CD4-positive, alpha-beta T cell (primary cell): ENCODE data around the gene NFU1. TPM values are rescaled to one million over a fixed set of nuclear protein-coding genes. Genes with fewer than 3 reads are reported as not detected.

ENCODE experiments used
- ATAC-seq: fragments of 200-7000 bp; cut with Tn5 transposase; one replicate; pipeline ENCODE4 v1.10.0; 2022; ENCODE audit warnings: mild to moderate bottlenecking; ENCODE audit not compliant: poor library complexity
- CTCF ChIA-PET: fragments of 350-600 bp; sonication (Branson Sonifier 250); formaldehyde crosslinking; loops from one replicate; lab custom pipeline; 2021; ENCODE audit warnings: antibody characterized with exemption, inconsistent platforms; lab: Charles Lee
- POLR2A ChIA-PET: fragments of 350-600 bp; sonication (Branson Sonifier 250); formaldehyde crosslinking; loops from one replicate; lab custom pipeline; 2021; ENCODE audit warnings: antibody characterized with exemption, inconsistent platforms; lab: Charles Lee
- DNase-seq, 14 experiments: peaks; one replicate each; pipeline ENCODE4 v3.0.0-alpha.2; 2013 to 2020; ENCODE audit warnings: mixed read lengths in 2 of 14
- H3K27ac ChIP-seq, 2 donors: one replicate each; pipeline versions ENCODE4 v1.5.1 to v1.7.0; 2013; ENCODE audit warnings: low read length in 2 of 2, low read depth in 1 of 2, mild to moderate bottlenecking in 1 of 2
- H3K27me3 ChIP-seq, 2 experiments: 1 replicate in 1 of 2; 2 replicates in 1 of 2; pipeline versions ENCODE4 v1.6.1 to v1.7.0; 2013; ENCODE audit warnings: low read length in 2 of 2, control low read depth in 1 of 2, mild to moderate bottlenecking in 1 of 2, moderate library complexity in 1 of 2; ENCODE audit not compliant: insufficient read depth in 2 of 2, control insufficient read depth in 1 of 2
- H3K36me3 ChIP-seq: one replicate; pipeline ENCODE4 v1.6.1; 2013; ENCODE audit warnings: low read length, control low read depth; ENCODE audit not compliant: insufficient read depth
- H3K4me1 ChIP-seq: one replicate; pipeline ENCODE4 v1.6.1; 2013; ENCODE audit warnings: low read length, control low read depth; ENCODE audit not compliant: insufficient read depth
- H3K4me3 ChIP-seq: one replicate; pipeline ENCODE4 v1.5.1; 2013; ENCODE audit warnings: mild to moderate bottlenecking, low read length, moderate library complexity
- H3K9me3 ChIP-seq, 2 experiments: 1 replicate in 1 of 2; 2 replicates in 1 of 2; pipeline versions ENCODE4 v1.6.1 to v1.7.0; 2013; ENCODE audit warnings: low read length in 2 of 2, mild to moderate bottlenecking in 2 of 2, control low read depth in 1 of 2, moderate library complexity in 1 of 2; ENCODE audit not compliant: control insufficient read depth in 1 of 2, insufficient read depth in 1 of 2
- H3K27ac Mint-ChIP-seq: one replicate; pipeline ENCODE4 v1.8.0; 2020; ENCODE audit warnings: mixed read lengths
- H3K27me3 Mint-ChIP-seq: one replicate; pipeline ENCODE4 v1.8.0; 2021; ENCODE audit warnings: mixed read lengths
- H3K36me3 Mint-ChIP-seq: one replicate; pipeline ENCODE4 v1.8.0; 2021; ENCODE audit warnings: low read depth, mixed read lengths
- H3K4me1 Mint-ChIP-seq: one replicate; pipeline ENCODE4 v1.8.0; 2021; ENCODE audit warnings: low read depth, mixed read lengths
- H3K4me3 Mint-ChIP-seq: one replicate; pipeline ENCODE4 v1.8.0; 2020; ENCODE audit warnings: mild to moderate bottlenecking, mixed read lengths
- H3K9me3 Mint-ChIP-seq: one replicate; pipeline ENCODE4 v1.8.0; 2020; ENCODE audit warnings: mixed read lengths
- CTCF ChIP-seq: fragments of 200-600 bp; IDR thresholded peaks from one replicate; pipeline ENCODE4 v1.8.0; 2022; ENCODE audit warnings: antibody characterized with exemption, mild to moderate bottlenecking
- intact Hi-C, 2 experiments: fragments of 100-400 bp; cut with DNase I in 1 of 2; cut with micrococcal nuclease in 1 of 2; formaldehyde crosslinking; loops; one replicate each; pipeline versions ENCODE4 v1.15.1 to v1.9.0; 2023 to 2025; cut with DNase I, micrococcal nuclease
- polyA plus RNA-seq, 2 donors: library from polyadenylated mRNA; unstranded; fragments of 120-200 nt; gene quantifications; one replicate each; pipeline ENCODE4 v1.2.1, GENCODE V29; 2013
- total RNA-seq, 174 experiments: library from RNA in 2 of 174; stranded (reverse) in 2 of 174; gene quantifications; one replicate each; pipeline ENCODE4 v1.2.3 and lab custom pipeline; 2021 to 2026

Gene NFU1
- 10 to 100 TPM; 18.5 to 22.2 TPM for total RNA-seq
- polyA plus RNA-seq (2013, experiment 1 of 2), result 29.9 TPM
- polyA plus RNA-seq (2013, experiment 2 of 2), result 34.9 TPM
- total RNA-seq (lab: John Stamatoyannopoulos, UW), result 4.4 to 30.4 (median 17.1) reads per million in 172 experiments

GRCh38 chr2:69436938-69437750 is at the start of gene NFU1:
Gene NFU1 (minus strand): TSS chr2:69437435. CDS start chr2:69437422, 13 bp downstream.
- Mint-ChIP-seq H3K27ac (peak within 1 kb of the TSS; percentile 99), H3K27me3 (no peaks in the 10 kb centered on the region), H3K4me1 (peaks cover 44% of the 10 kb centered on the region), H3K9me3 (peaks cover 5% of the 10 kb centered on the region), H3K36me3 (peaks cover 36% of the 10 kb centered on the region), H3K4me3 (peak within 1 kb of the TSS; percentile 94)
- peaks cover 19% of the 10 kb centered on the region for H3K4me1 ChIP-seq
- ChIA-PET CTCF (interaction anchor here (0.6 to 2.0 kb wide), 11 partner anchors 8 to 1691 kb away, joined by 3 to 5 read pairs (median 3); partner anchors contain the start of gene SNRPG), POLR2A (interaction anchor here (0.6 to 2.8 kb wide), 52 partner anchors 9 to 1790 kb away, joined by 3 to 29 read pairs (median 4); partner anchors contain the start of genes AAK1, C2orf42, FAM136A and GFPT1)
- peak; percentile 70 to 95 (median 82) for DNase-seq
- peak; percentile 25 for TF ChIP-seq CTCF
- H3K27me3 ChIP-seq, result no peaks in the 10 kb centered on the region
- ATAC-seq, result peak; percentile 77
- peaks cover 3% of the 10 kb centered on the region for H3K36me3 ChIP-seq
- peak within 1 kb of the TSS; percentile 81 for H3K4me3 ChIP-seq
- H3K27ac ChIP-seq, result peak within 1 kb of the TSS; percentile 87 to 94
- intact Hi-C loops, result loop anchor here (1.0 to 5.0 kb wide), 6 partner anchors 50 to 275 kb away; partner anchors contain the start of genes AAK1 (in 1 of the 2) and GFPT1 (in 1 of the 2)
- no peaks in the 10 kb centered on the region for H3K9me3 ChIP-seq

- no peak for DNase-seq
- Histone ChIP-seq H3K4me3 (no peak overlapping the region), H3K27ac (no peak overlapping the region), H3K9me3 (no peaks in the 10 kb centered on the region), H3K27me3 (no peaks in the 10 kb centered on the region), H3K4me1 (no peaks in the 10 kb centered on the region), H3K36me3 (peaks cover 79% of the 10 kb centered on the region)
- intact Hi-C loops, result no loop called here
- Mint-ChIP-seq H3K4me3 (no peak overlapping the region), H3K4me1 (peaks cover 29% of the 10 kb centered on the region), H3K36me3 (peaks cover 87% of the 10 kb centered on the region), H3K9me3 (no peaks in the 10 kb centered on the region), H3K27ac (peak overlapping the region; percentile 43), H3K27me3 (no peaks in the 10 kb centered on the region)
- no peak for TF ChIP-seq CTCF
- ATAC-seq, result no peak
- POLR2A ChIA-PET, result no interaction called here
- CTCF ChIA-PET, result interaction anchor here (0.6 kb wide), 1 partner anchor 119 kb away, joined by 3 read pairs; no protein-coding TSS in a partner anchor
Measured at GRCh38 chr2:69483696-69484095, 46.5 kb upstream of the NFU1 start.

GRCh38 chr2:69483024-69483423 is 45.8 kb upstream of the NFU1 start:
- no peak overlapping the region for H3K4me3 Mint-ChIP-seq
- Histone ChIP-seq H3K36me3 (peaks cover 75% of the 10 kb centered on the region), H3K4me3 (no peak overlapping the region), H3K4me1 (no peaks in the 10 kb centered on the region), H3K27ac (no peak overlapping the region), H3K27me3 (no peaks in the 10 kb centered on the region), H3K9me3 (no peaks in the 10 kb centered on the region)
- POLR2A ChIA-PET, result no interaction called here
- intact Hi-C loops, result no loop called here
- peak overlapping the region; percentile 43 for H3K27ac Mint-ChIP-seq
- no peak for ATAC-seq
- H3K36me3 Mint-ChIP-seq, result peaks cover 85% of the 10 kb centered on the region
- H3K27me3 Mint-ChIP-seq, result no peaks in the 10 kb centered on the region
- H3K9me3 Mint-ChIP-seq, result no peaks in the 10 kb centered on the region
- TF ChIP-seq CTCF, result no peak
- CTCF ChIA-PET, result no interaction called here
- H3K4me1 Mint-ChIP-seq, result peaks cover 32% of the 10 kb centered on the region
- no peak for DNase-seq
